Transverse colon (tissue), 3 donors: ENCODE data around the gene C1QB.

Experiments
- CTCF ChIP-seq, 5 experiments: fragments of 200-600 bp in 3 of 5; fragments of 450-650 bp in 2 of 5; sonication (generic) in 3 of 5; IDR thresholded peaks; 1 replicate in 2 of 5; 2 replicates in 3 of 5; pipeline ENCODE4 v1.5.1; 2016 to 2017; ENCODE audit warnings: antibody characterized with exemption in 5 of 5, inconsistent platforms in 3 of 5, mild to moderate bottlenecking in 2 of 5, moderate library complexity in 1 of 5
- EP300 ChIP-seq: sonication (generic); formaldehyde crosslinking; IDR thresholded peaks from one replicate; pipeline ENCODE4 v1.6.1; 2017; ENCODE audit warnings: antibody characterized with exemption, low read depth
- POLR2A ChIP-seq: fragments of 450-650 bp; IDR thresholded peaks from one replicate; pipeline ENCODE4 v1.6.1; 2016; ENCODE audit warnings: antibody characterized with exemption, mild to moderate bottlenecking, moderate library complexity

- TF ChIP-seq CTCF (IDR thresholded peaks at IDR 0.05) (no peak), POLR2A (no peak), EP300 (no peak)
Observed at GRCh38 chr1:22709891-22710700, 57.1 kb downstream of the C1QB start.
